GM21423 (cell line): ENCODE data around the gene PRSS56.
"Not testable (repeated sequence)": the region's sequence is repeated elsewhere in the genome, so short reads cannot be mapped to it uniquely, and the experiment has no call there.

ENCODE experiments used
- ATAC-seq: cut with Tn5 transposase; IDR thresholded peaks from one replicate; pipeline ENCODE4 v1.9.1; 2021; ENCODE audit warnings: mild to moderate bottlenecking, moderate library complexity; ENCODE audit not compliant: unreplicated experiment

PRSS56 gene

GRCh38 chr2:232524771-232525170, 4.6 kb downstream of the PRSS56 start:
- ATAC-seq, result no peak

GRCh38 chr2:232525199-232525598, 5.0 kb downstream of the PRSS56 start:
- no peak for ATAC-seq

- ATAC-seq, result no peak
These were observed 5.7 kb downstream of the PRSS56 start, which contains the start of gene CHRND for GRCh38 chr2:232525791-232526371. CHRND (plus strand) TSS chr2:232526160; CDS start chr2:232526216, 56 bp downstream.

- no peak for ATAC-seq
These were observed 6.3 kb downstream of the PRSS56 start for GRCh38 chr2:232526372-232526941.

- no peak for ATAC-seq
These were observed 7.8 kb downstream of the PRSS56 start for GRCh38 chr2:232527905-232528470.

GRCh38 chr2:232528746-232529460, 8.7 kb downstream of the PRSS56 start:
- ATAC-seq, result no peak

- ATAC-seq, result no peak
These were observed 9.8 kb downstream of the PRSS56 start for GRCh38 chr2:232529806-232530547.

- ATAC-seq, result no peak
These were observed 10.6 kb downstream of the PRSS56 start for GRCh38 chr2:232530626-232531260.

- ATAC-seq, result no peak
These were observed 12.2 kb downstream of the PRSS56 start for GRCh38 chr2:232532419-232532818.

GRCh38 chr2:232532821-232533220, 12.6 kb downstream of the PRSS56 start:
- ATAC-seq, result not testable (repeated sequence)

GRCh38 chr2:232533944-232534710, 13.9 kb downstream of the PRSS56 start:
- ATAC-seq, result no peak

GRCh38 chr2:232534940-232535651, 14.9 kb downstream of the PRSS56 start:
- no peak for ATAC-seq

- ATAC-seq, result no peak
These were observed 15.8 kb downstream of the PRSS56 start for GRCh38 chr2:232535761-232536530.

GRCh38 chr2:232537079-232537478, 16.9 kb downstream of the PRSS56 start:
- ATAC-seq, result no peak

GRCh38 chr2:232537499-232537898, 17.3 kb downstream of the PRSS56 start:
- ATAC-seq, result no peak

- ATAC-seq, result no peak
These were observed 18.5 kb downstream of the PRSS56 start for GRCh38 chr2:232538671-232539070.

GRCh38 chr2:232539298-232540231, 19.4 kb downstream of the PRSS56 start, which contains the start of gene CHRNG:
CHRNG (plus strand) TSS chr2:232539692; CDS start chr2:232539748, 56 bp downstream.
- no peak for ATAC-seq
